ENCODE results near the gene FAM3B.

DNA sequence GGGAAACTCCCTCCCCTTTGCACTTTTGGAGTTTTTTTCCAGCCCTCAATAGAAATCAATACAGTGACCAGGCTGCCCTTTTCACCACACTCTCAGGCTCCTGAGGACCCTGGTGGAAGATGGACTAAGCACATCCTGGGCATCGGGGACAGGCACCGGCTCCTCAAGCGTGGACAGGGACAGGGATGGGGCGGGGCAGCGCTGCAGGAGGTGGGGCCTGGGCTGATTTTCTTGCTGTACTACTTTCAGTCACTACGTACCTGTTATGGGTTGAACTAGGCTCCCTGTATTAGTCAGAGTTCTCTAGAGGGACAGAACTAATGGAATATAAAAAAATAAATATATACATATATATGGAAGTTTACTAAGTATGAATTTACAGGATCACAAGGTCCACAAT is 47.7 kb downstream of the FAM3B start:
- TF ChIP-seq ZNF274 (IDR thresholded peaks at IDR 0.05; ENCODE audit: low read depth, low read length) (no peak), YY1 (IDR thresholded peaks at IDR 0.05; ENCODE audit: insufficient read depth, insufficient read length) (no peak)

All from NT2/D1 (cell line).